Uterus (tissue), 4 donors: Measurements from ENCODE around the gene OSBPL9. TPM values are rescaled to one million over a fixed set of nuclear protein-coding genes. Genes with fewer than 3 reads are reported as not detected.
A peak's percentile ranks its signal among the peaks of the same experiment; 100 is the strongest.
"Not testable (repeated sequence)": the region's sequence is repeated elsewhere in the genome, so short reads cannot be mapped to it uniquely, and the experiment has no call there.

Source experiments
- DNase-seq, 2 donors: peaks; one replicate each; pipeline ENCODE4 v3.0.0-alpha.2; 2019 to 2020
- H3K27ac ChIP-seq, 2 donors: fragments of 200-600 bp; sonication (generic); 1 replicate in 1 of 2; 2 replicates in 1 of 2; pipeline ENCODE4 v1.5.1; 2016 to 2018
- H3K27me3 ChIP-seq, 2 donors: fragments of 200-600 bp; sonication (generic); one replicate each; pipeline ENCODE4 v1.5.1; 2018 to 2019; ENCODE audit warnings: control low read depth in 1 of 2
- H3K36me3 ChIP-seq, 2 donors: fragments of 200-600 bp; sonication (generic); one replicate each; pipeline ENCODE4 v1.5.1; 2019; ENCODE audit warnings: control low read depth in 1 of 2
- H3K4me1 ChIP-seq, 2 donors: fragments of 200-600 bp; sonication (generic); one replicate each; pipeline ENCODE4 v1.5.1; 2018 to 2019; ENCODE audit warnings: control low read depth in 1 of 2
- H3K4me3 ChIP-seq, 2 donors: fragments of 200-600 bp; sonication (generic); 1 replicate in 1 of 2; 2 replicates in 1 of 2; pipeline ENCODE4 v1.5.1; 2018 to 2019; ENCODE audit warnings: mild to moderate bottlenecking in 1 of 2
- H3K9me3 ChIP-seq, 2 donors: fragments of 200-600 bp; sonication (generic); one replicate each; pipeline ENCODE4 v1.5.1; 2019; ENCODE audit warnings: control low read depth in 1 of 2
- POLR2A ChIP-seq, 2 donors: fragments of 450-650 bp; IDR thresholded peaks; one replicate each; pipeline ENCODE4 v1.6.1; 2016; ENCODE audit warnings: antibody characterized with exemption in 2 of 2, mild to moderate bottlenecking in 1 of 2, moderate library complexity in 1 of 2
- intact Hi-C: fragments of 100-400 bp; cut with DNase I; formaldehyde crosslinking; loops from one replicate; pipeline ENCODE4 v1.15.1; 2023; ENCODE audit warnings: low total_unique reads
- total RNA-seq, 4 donors: library from RNA; depleted of rRNA in 3 of 4; stranded (reverse); fragments of >200 nt in 3 of 4; gene quantifications; one replicate each; pipeline versions ENCODE4 v1.1.0 to v1.2.4, GENCODE V29; 2014 to 2023
- TF ChIP-seq, protein P1 (sequence below), 4 experiments: fragments of 200-600 bp in 2 of 4; fragments of 450-650 bp in 2 of 4; sonication (generic) in 2 of 4; IDR thresholded peaks; one replicate each; pipeline ENCODE4 v1.5.1; 2016 to 2019; ENCODE audit warnings: antibody characterized with exemption in 4 of 4, mild to moderate bottlenecking in 2 of 4, moderate library complexity in 1 of 4
- donor health status: DM: yes; HTN: yes; CAD: no.

Gene OSBPL9
- total RNA-seq, 4 donors from 2014 or later: 94.0 to 122 (median 108) TPM

GRCh38 chr1:51644533-51645197, 27.8 kb downstream of the OSBPL9 start:
- H3K9me3 ChIP-seq: no peaks in the 10 kb centered on the region
- intact Hi-C loops: no loop called here
- H3K36me3 ChIP-seq: no peaks in the 10 kb centered on the region
- H3K4me1 ChIP-seq: peaks cover 8 to 30% of the 10 kb centered on the region in 2 donors
- H3K27ac ChIP-seq: peak overlapping the region; percentile 93 to 94
- H3K27me3 ChIP-seq: no peaks in the 10 kb centered on the region
- H3K4me3 ChIP-seq: no peak overlapping the region
- TF ChIP-seq, protein P1, sequence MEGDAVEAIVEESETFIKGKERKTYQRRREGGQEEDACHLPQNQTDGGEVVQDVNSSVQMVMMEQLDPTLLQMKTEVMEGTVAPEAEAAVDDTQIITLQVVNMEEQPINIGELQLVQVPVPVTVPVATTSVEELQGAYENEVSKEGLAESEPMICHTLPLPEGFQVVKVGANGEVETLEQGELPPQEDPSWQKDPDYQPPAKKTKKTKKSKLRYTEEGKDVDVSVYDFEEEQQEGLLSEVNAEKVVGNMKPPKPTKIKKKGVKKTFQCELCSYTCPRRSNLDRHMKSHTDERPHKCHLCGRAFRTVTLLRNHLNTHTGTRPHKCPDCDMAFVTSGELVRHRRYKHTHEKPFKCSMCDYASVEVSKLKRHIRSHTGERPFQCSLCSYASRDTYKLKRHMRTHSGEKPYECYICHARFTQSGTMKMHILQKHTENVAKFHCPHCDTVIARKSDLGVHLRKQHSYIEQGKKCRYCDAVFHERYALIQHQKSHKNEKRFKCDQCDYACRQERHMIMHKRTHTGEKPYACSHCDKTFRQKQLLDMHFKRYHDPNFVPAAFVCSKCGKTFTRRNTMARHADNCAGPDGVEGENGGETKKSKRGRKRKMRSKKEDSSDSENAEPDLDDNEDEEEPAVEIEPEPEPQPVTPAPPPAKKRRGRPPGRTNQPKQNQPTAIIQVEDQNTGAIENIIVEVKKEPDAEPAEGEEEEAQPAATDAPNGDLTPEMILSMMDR (IDR thresholded peaks at IDR 0.05): no peak
- TF ChIP-seq POLR2A (IDR thresholded peaks at IDR 0.05): no peak
- peak; percentile 61 to 79 for DNase-seq

DNA sequence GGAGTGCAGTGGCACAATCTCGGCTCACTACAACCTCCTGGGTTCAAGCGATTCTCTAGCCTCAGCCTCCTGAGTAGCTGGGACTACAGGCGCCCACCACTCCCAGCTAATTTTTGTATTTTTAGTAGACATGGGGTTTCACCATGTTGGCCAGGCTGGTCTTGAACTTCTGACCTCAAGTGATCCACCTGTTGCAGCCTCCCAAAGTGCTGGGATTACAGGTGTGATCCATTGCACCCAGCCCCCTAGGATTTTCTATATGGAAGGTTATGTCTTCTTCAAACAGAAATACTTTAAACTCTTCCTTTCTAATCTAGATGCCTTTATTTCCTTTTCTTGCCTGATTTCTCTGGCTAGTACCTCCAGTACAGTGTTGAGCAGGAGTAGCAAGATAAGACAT, 29.7 kb downstream of the OSBPL9 start:
- H3K4me3 ChIP-seq, H3K27me3 ChIP-seq, intact Hi-C loops, H3K36me3 ChIP-seq, DNase-seq, H3K9me3 ChIP-seq: not testable (repeated sequence)
- H3K4me1 ChIP-seq: peaks cover 8 to 24% of the 10 kb centered on the region in 2 donors
- H3K27ac ChIP-seq: peak overlapping the region; percentile 93 to 94

DNA sequence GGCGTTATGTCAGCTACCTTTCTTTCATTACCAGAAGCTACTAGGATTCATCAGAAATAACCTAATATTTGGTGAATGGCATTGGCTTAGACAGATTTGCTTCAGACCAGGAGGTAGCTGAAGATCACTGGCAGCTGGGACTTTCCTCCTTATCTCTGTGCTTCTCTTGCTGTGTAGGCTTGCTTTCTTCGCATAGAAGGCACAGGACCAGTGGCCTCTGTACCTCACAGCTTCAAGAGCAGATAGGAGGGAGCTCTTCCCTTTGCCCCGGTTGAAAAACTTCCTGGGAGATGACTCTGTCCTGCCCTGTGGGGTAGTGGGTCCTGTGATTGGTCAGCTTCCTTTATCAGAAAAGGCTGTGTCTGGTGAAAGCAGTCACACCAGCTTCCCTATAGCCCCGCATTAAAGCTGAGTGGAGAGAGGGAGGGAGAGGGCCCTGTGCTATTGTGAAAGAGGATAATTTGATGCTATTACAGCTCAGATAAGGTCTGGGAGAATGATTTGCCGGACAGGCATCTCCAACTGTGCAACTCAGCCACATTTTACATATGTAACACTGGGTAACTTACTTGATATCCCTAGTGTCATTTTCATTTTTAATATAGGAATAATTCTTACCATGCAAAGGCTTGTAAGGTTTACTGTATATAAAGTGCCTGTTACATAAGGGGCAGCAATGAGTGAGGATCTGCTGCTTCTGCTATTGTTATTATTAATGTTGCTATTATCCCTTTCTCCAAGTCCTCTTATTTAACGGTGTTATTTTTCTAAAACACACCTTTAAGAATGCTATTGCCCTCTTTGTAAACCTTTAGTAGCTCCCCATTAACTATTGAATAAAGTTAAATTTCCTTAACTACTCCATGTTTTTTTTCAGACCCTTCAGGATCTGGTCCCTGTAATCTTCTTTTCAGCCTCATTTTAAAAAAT, 31.6 kb downstream of the OSBPL9 start:
- DNase-seq: peak in 1 of 2 donors; percentile 57
- intact Hi-C loops: no loop called here
- H3K27me3 ChIP-seq: no peaks in the 10 kb centered on the region
- no peaks in the 10 kb centered on the region for H3K9me3 ChIP-seq
- peak overlapping the region in 1 of 2 donors; percentile 8 for H3K4me3 ChIP-seq
- no peak for TF ChIP-seq POLR2A (IDR thresholded peaks at IDR 0.05)
- TF ChIP-seq, protein P1 (IDR thresholded peaks at IDR 0.05): no peak
- H3K36me3 ChIP-seq: no peaks in the 10 kb centered on the region
- H3K27ac ChIP-seq: peak overlapping the region; percentile 84 to 94
- peaks cover 4 to 18% of the 10 kb centered on the region in 2 donors for H3K4me1 ChIP-seq

DNA sequence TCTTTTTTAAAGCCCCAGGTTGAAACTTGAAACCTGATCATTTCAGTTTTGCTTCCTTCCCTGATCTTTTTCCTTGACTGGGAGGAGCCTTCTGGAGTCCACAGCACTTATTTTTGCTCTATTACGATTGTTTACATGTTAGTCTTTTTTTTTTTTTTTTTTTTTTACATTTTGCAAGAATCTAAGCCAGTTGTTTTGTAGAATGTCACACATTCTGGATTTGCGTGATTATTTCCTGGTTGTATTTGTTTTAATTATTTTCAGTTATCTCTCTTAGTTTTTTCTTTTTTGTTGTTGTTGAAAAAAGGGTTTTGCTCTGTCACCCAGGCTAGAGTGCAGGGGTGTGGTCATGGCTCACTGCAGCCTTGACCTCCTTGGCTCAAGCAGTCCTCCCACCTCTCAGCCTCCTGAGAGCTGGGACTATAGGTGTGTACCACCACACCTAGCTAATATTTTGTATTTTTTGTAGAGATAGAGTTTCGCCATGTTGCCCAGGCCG, 32.8 kb downstream of the OSBPL9 start:
- H3K27ac ChIP-seq: peak overlapping the region; percentile 84 to 94
- no peak overlapping the region for H3K4me3 ChIP-seq
- intact Hi-C loops: no loop called here
- peaks cover 4 to 18% of the 10 kb centered on the region in 2 donors for H3K4me1 ChIP-seq
- H3K27me3 ChIP-seq: no peaks in the 10 kb centered on the region
- TF ChIP-seq POLR2A (IDR thresholded peaks at IDR 0.05): no peak
- TF ChIP-seq, protein P1 (IDR thresholded peaks at IDR 0.05): no peak
- DNase-seq: no peak
- no peaks in the 10 kb centered on the region for H3K9me3 ChIP-seq
- no peaks in the 10 kb centered on the region for H3K36me3 ChIP-seq

DNA sequence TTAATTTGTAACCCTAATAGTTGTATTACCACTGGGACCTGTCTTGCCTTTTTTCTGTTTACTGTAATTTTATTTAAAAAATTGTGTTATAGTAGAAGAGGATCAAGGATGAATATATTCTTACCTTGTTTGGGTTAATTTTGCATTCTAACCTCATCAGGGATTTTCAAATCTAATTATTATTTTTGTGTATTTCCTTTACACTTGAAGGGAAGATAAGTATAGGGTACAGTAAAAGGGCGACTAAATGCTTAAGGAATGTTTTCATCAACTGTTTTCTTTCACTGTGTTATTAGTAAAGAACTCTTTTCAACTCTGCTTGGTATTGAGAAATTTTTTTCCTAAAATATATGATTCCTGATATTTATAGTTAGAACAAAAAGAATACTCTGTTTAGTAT, 33.3 kb downstream of the OSBPL9 start:
- no peak for TF ChIP-seq POLR2A (IDR thresholded peaks at IDR 0.05)
- TF ChIP-seq, protein P1 (IDR thresholded peaks at IDR 0.05): no peak
- peaks cover 4 to 18% of the 10 kb centered on the region in 2 donors for H3K4me1 ChIP-seq

More for the DNA sequence above, 33.3 kb downstream of the OSBPL9 start:
- no peak for DNase-seq
- no peak overlapping the region for H3K4me3 ChIP-seq
- intact Hi-C loops: no loop called here
- no peaks in the 10 kb centered on the region for H3K27me3 ChIP-seq
- H3K27ac ChIP-seq: peak overlapping the region; percentile 84 to 94
- no peaks in the 10 kb centered on the region for H3K36me3 ChIP-seq
- H3K9me3 ChIP-seq: no peaks in the 10 kb centered on the region
